Measurements from ENCODE around the gene ARHGAP9. TPM values are rescaled to one million over a fixed set of nuclear protein-coding genes. Genes with fewer than 3 reads are reported as not detected.
"Not testable (repeated sequence)": the region's sequence is repeated elsewhere in the genome, so short reads cannot be mapped to it uniquely, and the experiment has no call there.

Gene ARHGAP9
- total RNA-seq, 2 donors from 2014 or later = 151 to 195 TPM

DNA sequence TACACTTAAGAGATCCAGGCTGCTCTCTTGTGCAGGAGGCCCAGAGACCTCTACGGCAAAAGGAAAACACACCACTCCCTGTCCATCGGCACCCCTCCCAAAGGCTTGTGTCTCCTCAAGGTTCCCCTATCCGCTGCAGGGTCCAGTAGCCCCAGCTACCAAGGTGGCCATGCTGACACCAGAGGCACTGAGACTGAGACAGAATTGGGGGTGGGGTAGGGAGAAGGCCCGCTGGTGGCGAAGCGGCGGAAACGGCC lies 40.1 kb upstream of the ARHGAP9 start:
- Mint-ChIP-seq H3K9me3 (no peaks in the 10 kb centered on the region), H3K27ac (peak overlapping the region; percentile 100), H3K36me3 (peaks cover 32 to 39% of the 10 kb centered on the region in 2 donors)
- DNase-seq (ENCODE audit: low spot score in 2 of 2) (no peak), ATAC-seq (peak; percentile 0 to 1)

DNA sequence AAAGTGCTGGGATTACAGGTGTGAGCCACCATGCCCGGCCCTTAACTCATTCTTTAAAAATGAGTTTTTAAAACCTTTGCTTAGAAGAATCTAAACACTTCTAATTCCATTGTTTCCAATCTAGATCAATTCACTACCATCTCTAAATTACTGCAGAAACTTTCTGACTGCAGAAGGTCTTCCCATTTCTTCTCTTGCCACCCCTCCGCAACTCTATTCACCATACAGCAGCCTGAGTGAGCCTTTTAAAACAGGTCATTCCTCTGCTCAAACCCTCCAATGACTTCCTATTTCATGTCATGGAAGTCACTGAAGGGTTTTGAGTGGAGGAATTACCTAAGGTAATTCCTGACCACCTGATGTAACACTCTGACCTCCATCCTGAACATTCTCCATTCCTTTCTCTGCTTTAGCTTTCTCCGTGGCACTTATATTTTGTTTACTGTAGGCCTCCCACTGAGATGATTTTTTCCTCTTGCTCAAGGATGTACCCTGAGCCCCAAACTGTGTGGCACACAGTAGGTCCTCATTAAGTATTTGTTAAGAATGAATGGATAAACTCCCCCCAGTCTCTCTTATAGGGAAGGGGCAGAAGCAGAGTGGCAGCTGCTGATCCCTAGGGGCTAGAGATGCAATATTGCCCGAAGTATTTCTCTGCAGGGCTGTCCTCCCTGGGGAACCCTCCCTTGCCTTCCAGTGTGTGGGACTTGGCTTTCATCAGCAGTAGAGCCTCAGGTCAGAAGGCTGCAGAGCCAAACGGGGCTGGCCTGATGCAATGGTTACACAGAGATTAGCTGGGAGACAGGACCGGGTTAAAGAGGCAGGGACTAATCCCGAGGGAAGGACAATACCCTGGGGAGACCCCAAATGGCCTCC lies 39.5 kb upstream of the ARHGAP9 start:
- Mint-ChIP-seq H3K27ac (peak overlapping the region; percentile 100), H3K36me3 (peaks cover 32 to 39% of the 10 kb centered on the region in 2 donors), H3K9me3 (no peaks in the 10 kb centered on the region)
- peak in 1 of 2 donors; percentile 39 for DNase-seq (ENCODE audit: low spot score in 2 of 2)
- ATAC-seq = no peak

DNA sequence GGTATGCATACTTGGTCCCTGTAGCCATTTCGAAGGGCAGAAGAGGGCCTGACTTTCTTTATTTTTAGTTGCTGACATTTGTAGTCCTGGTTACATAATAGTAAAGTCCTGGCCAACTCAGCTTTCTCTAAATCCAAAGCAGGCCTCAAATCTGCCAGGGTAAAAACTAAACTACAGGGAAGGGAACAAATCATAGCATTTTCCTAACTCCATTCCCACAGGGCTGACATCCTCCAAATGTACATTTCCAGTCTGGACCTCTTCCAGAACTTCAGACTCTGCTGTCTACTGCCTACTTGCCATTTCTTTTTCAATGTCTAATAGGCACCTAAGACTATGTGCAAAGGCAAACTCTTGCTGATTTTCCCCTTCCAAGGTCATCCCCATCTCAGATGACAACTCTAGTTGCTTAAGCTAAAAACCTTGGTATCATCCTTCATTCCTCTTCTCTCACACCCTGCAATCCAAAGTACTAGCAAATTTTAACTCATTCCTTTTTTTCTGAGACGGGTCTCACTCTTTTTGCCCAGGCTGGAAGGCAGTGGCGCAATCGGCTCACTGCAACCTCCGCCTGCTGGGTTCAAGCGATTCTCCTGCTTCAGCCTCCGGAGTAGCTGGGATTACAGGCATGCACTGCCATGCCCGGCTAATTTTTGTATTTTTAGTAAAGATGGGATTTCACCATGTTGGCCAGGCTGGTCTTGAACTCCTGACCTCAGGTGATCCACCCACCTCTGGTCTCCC lies 38.7 kb upstream of the ARHGAP9 start:
- ATAC-seq (no peak), DNase-seq (ENCODE audit: low spot score in 2 of 2) (no peak)
- peaks cover 32 to 39% of the 10 kb centered on the region in 2 donors for H3K36me3 Mint-ChIP-seq
- H3K27ac Mint-ChIP-seq = peak overlapping the region; percentile 100
- no peaks in the 10 kb centered on the region for H3K9me3 Mint-ChIP-seq

DNA sequence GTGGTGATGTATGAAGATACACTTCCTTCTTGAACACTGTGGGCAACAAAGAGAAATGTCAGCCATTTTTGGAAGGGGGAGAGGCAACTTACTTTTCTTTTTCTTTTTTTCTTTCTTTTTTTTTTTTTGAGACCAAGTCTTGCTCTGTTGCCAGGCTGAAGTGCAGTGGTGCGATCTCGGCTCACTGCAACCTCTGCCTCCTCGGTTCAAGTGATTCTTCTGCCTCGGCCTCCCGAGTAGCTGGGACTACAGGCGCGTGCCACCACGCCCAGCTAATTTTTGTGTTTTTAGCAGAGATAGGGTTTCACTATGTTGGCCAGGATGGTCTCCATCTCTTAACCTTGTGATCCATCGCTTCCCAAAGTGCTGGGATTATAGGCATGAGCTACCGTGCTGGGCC lies 38.1 kb upstream of the ARHGAP9 start:
- ATAC-seq; H3K9me3 Mint-ChIP-seq; DNase-seq (ENCODE audit: low spot score in 2 of 2): not testable (repeated sequence)
- Mint-ChIP-seq H3K27ac (peak overlapping the region; percentile 93 to 100), H3K36me3 (peaks cover 38 to 43% of the 10 kb centered on the region in 2 donors)

DNA sequence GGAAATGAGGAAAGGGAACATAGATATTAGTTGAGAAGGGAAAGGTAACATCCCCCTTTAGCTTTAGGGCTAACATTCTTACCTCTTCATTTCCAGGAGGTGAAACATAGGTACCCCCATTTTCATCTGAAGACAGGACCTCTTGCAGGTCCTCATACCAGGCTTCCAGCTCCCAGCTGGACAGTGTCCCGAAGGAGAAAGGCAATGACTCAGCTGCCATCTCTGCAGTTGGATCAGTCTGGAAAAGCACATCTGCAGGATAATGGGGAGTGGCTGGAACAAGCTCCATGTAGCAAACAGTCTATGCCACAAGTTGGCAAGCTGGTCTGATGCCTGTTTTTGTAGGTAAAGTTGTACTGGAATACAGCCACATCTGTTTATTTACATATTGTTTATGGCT lies 37.5 kb upstream of the ARHGAP9 start:
- no peak for ATAC-seq
- Mint-ChIP-seq H3K27ac (peak overlapping the region; percentile 93 to 100), H3K9me3 (no peaks in the 10 kb centered on the region), H3K36me3 (peaks cover 43% of the 10 kb centered on the region in 2 donors)
- DNase-seq (ENCODE audit: low spot score in 2 of 2) = no peak

DNA sequence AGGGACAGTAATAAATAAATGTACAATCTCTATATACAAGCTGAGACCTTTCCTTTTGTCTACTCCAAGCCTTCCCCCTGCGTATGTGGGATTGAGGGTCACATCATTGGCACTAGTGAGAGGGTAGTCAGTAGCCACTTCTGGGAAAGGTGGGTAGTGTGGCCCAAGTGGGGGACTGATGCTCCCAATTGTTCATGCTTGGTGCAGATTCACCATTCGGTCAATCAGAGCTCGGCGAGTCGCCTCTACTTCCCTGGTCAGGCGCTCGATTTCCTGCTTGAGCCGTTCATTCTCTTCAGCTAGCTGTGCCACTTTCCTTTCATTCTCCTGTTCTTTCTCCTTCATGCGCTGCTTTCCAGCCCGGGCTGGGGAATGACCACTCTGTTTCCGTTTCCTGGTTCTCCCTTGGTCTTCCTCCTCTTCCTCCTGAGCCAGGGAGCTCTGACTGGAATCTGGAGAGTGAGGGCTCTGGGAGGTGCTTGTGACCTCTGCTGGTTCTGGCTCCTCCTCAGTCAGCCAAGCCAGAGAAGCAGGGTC lies 37.0 kb upstream of the ARHGAP9 start:
- Mint-ChIP-seq H3K9me3 (no peaks in the 10 kb centered on the region), H3K27ac (peak overlapping the region; percentile 93 to 100), H3K36me3 (peaks cover 43 to 45% of the 10 kb centered on the region in 2 donors)
- no peak for ATAC-seq
- DNase-seq (ENCODE audit: low spot score in 2 of 2) = no peak

DNA sequence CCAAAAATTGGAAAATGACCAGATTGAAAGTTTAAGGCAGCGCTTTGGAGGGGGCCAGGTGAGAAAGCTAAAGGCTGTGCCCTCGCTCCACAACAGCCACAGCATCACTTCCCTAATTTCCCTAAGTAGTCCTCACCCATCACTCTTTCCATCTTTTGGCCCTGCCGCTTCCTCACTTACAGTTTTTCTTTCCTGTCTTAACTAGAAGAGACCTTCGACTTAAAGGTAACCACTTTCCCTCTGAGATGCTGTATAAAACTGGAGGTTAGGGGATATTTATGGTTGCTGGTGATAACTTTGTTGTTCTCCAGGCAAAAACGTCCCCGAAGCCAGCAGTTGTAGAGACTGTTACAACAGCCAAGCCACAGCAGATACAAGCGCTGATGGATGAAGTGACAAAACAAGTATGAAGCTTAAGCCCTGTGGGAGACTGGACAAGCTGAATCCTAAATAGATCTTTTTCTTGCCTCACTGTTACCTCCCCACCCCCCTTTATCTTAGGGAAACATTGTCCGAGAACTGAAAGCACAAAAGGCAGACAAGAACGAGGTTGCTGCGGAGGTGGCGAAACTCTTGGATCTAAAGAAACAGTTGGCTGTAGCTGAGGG lies 36.4 kb upstream of the ARHGAP9 start:
- peaks cover 43 to 45% of the 10 kb centered on the region in 2 donors for H3K36me3 Mint-ChIP-seq
- no peak for ATAC-seq
- H3K27ac Mint-ChIP-seq = peak overlapping the region; percentile 3 to 93
- no peak for DNase-seq (ENCODE audit: low spot score in 2 of 2)
- H3K9me3 Mint-ChIP-seq = no peaks in the 10 kb centered on the region

DNA sequence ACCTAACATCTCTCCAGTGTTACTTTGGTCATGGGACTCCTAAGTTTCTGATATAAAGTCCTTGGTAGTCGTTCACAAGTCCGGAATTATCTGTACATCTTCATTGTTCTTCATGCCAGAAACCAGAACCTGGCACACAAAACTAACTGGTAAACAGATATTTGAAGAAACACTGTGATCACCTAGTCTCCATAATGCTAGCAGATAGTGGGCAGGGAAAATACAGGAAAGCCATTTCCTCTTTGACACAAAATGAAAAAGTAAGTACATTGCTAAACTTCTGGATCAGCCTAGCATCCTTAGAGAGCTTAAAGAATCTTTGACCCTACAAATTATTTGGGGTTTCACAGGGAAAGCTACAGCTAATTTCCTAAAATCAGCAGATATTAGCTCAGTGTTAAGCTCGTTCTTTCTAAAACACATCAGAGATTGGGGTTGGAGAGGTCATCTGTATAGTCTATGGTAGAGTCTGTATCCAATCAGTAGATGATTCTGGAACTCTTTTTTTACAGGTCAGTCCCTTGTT lies 35.8 kb upstream of the ARHGAP9 start:
- peak overlapping the region in 1 of 2 donors; percentile 3 for H3K27ac Mint-ChIP-seq
- DNase-seq (ENCODE audit: low spot score in 2 of 2) (no peak), ATAC-seq (no peak)
- H3K36me3 Mint-ChIP-seq = peaks cover 43 to 45% of the 10 kb centered on the region in 2 donors
- H3K9me3 Mint-ChIP-seq = no peaks in the 10 kb centered on the region

DNA sequence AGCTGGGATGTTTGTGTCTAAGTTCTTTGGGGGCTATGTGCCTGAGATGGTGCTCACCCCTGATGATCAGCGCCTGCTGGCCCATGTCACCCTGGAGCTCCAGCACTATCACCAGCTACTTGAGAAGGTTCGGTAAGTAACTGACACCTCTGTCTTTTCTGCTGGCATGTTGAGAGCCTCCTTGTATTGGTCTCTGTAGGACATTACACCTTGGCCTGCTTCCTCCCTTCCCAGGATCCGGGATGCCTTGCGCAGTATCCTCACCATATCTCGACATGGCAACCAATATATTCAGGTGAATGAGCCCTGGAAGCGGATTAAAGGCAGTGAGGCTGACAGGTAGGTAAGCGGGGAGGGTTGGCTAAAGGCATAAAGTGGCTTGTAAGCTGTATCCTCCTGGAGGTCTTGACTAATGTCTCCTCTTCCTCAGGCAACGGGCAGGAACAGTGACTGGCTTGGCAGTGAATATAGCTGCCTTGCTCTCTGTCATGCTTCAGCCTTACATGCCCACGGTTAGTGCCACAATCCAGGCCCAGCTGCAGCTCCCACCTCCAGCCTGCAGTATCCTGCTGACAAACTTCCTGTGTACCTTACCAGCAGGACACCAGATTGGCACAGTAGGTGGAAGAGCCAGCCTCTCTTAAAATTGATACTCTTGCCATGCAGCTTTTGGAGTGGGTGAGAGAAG lies 35.2 kb upstream of the ARHGAP9 start:
- ATAC-seq (no peak), DNase-seq (ENCODE audit: low spot score in 2 of 2) (no peak)
- Mint-ChIP-seq H3K9me3 (no peaks in the 10 kb centered on the region), H3K36me3 (peaks cover 38 to 39% of the 10 kb centered on the region in 2 donors), H3K27ac (peak overlapping the region in 1 of 2 donors; percentile 3)

DNA sequence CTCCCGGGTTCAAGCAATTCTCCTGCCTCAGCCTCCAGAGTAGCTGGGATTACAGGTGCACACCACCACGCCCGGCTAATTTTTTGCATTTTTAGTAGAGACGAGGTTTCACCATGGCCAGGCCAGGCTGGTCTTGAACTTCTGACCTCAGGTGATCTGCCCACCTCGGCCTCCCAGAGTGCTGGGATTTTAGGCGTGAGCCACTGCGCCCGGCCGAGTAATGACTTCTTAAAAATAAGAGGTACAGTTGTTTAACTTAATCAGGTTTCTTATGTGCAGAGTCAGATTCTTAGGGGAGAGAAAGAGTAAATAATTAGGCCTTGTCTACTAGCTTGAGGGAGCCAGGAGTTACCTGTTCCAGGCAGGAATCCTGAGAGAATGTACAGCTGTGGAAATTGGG lies 34.6 kb upstream of the ARHGAP9 start:
- peak overlapping the region in 1 of 2 donors; percentile 81 for H3K27ac Mint-ChIP-seq
- H3K36me3 Mint-ChIP-seq = peaks cover 32 to 33% of the 10 kb centered on the region in 2 donors

DNA sequence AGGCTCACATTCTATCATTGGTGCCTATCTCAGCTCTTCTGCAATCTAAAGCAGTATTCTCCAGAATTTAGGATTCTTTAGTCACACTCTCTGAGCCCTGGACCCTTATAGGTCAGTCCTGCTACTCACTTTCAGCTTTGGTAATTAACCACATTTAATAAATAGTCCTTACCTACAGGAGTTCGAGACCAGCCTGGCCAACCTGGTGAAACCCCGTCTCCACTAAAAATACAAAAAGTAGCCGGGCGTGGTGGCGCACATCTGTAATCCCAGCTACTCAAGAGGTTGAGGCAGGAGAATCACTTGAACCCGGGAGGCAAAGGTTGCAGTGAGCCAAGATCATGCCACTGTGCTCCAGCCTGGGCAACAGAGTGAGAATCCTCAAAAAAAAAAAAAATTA lies 34.0 kb upstream of the ARHGAP9 start:
- H3K9me3 Mint-ChIP-seq; DNase-seq (ENCODE audit: low spot score in 2 of 2); ATAC-seq: not testable (repeated sequence)
- peak overlapping the region in 1 of 2 donors; percentile 52 for H3K27ac Mint-ChIP-seq
- peaks cover 26 to 28% of the 10 kb centered on the region in 2 donors for H3K36me3 Mint-ChIP-seq

More for the DNA sequence above, 34.6 kb upstream of the ARHGAP9 start:
- H3K9me3 Mint-ChIP-seq; DNase-seq (ENCODE audit: low spot score in 2 of 2); ATAC-seq: not testable (repeated sequence)

DNA sequence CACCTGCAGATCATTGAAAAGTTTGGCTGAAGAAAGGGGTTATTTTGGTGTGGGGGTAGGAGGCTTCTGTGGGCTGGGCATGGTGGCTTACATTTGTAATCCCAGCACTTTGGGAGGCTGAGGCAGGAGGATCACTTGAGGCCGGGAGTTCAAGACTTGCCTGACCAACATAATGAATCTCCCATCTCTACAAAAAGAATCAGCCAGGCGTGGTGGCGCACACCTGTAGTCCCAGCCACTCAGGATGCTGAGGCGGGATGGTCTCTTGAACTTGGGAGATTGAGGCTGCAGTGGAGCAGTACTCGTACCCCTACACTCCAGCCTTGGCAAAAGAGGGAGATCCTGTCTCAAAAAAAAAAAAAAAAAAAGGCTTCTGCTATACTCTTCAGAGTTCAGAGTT lies 33.6 kb upstream of the ARHGAP9 start:
- Mint-ChIP-seq H3K27ac (peak overlapping the region; percentile 18 to 52), H3K9me3 (no peaks in the 10 kb centered on the region), H3K36me3 (peaks cover 22 to 23% of the 10 kb centered on the region in 2 donors)
- DNase-seq (ENCODE audit: low spot score in 2 of 2) (no peak), ATAC-seq (no peak)

DNA sequence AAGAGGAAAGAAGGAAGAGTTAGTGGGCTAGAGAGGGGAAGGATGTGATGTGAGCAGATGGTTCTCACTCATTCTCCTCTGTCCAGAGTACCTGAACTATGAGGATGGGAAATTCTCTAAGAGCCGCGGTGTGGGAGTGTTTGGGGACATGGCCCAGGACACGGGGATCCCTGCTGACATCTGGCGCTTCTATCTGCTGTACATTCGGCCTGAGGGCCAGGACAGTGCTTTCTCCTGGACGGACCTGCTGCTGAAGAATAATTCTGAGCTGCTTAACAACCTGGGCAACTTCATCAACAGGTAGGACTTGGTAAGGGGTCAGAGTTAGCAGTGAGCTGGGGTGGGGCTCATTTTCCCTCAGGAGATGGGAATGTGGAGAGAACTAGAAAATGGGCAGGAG lies 33.0 kb upstream of the ARHGAP9 start:
- DNase-seq (ENCODE audit: low spot score in 2 of 2) (no peak), ATAC-seq (no peak)
- Mint-ChIP-seq H3K27ac (peak overlapping the region; percentile 52 to 61), H3K9me3 (no peaks in the 10 kb centered on the region), H3K36me3 (peaks cover 16 to 21% of the 10 kb centered on the region in 2 donors)

DNA sequence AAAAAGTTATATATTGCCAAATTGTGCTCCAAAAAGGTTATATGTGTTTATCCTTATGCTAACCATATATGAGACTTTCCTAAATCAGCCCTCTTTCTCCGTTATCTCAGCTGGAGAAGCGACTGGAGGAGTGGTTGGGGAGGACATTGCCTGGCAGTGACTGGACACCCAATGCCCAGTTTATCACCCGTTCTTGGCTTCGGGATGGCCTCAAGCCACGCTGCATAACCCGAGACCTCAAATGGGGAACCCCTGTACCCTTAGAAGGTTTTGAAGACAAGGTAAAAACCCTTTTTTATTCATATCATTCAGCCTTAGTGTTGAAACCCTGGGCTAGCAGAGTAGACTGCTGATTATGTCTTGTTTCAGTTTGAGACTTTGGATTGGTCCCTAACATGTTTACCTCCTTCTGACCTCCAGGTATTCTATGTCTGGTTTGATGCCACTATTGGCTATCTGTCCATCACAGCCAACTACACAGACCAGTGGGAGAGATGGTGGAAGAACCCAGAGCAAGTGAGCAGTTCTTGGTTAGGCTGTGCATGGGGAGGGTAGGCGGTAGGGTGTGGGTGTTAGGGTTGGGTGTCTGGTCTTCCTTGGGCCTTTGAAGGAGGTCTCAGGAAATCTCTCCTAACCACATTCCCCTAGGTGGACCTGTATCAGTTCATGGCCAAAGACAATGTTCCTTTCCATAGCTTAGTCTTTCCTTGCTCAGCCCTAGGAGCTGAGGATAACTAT lies 32.1 kb upstream of the ARHGAP9 start:
- Mint-ChIP-seq H3K27ac (peak overlapping the region; percentile 52 to 61), H3K36me3 (peaks cover 7 to 21% of the 10 kb centered on the region in 2 donors), H3K9me3 (no peaks in the 10 kb centered on the region)
- ATAC-seq = peak in 1 of 2 donors; percentile 44
- no peak for DNase-seq (ENCODE audit: low spot score in 2 of 2)

DNA sequence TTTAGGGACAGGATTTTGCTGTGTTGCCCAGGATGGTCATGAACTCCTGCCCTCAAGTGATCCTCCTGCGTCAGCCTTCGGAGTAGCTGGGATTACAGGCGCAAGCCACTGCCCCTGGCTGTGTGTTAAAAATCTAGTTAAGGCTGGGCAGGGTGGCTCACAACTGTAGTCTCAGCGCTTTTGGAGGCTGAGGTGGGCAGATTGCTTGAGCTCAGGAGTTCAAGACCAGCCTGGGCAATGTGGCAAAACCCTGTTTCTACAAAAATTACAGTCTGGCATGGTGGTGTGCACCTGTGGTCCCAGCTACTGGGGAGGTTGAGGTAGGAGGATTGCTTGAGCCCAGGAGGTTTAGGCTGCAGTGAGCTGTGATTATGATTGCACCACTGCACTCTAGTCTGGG lies 31.5 kb upstream of the ARHGAP9 start:
- DNase-seq (ENCODE audit: low spot score in 2 of 2) (no peak), ATAC-seq (no peak)
- Mint-ChIP-seq H3K27ac (no peak overlapping the region), H3K9me3 (no peaks in the 10 kb centered on the region), H3K36me3 (peaks cover 4 to 21% of the 10 kb centered on the region in 2 donors)
